ENCODE measurements around the gene NISCH. TPM values are rescaled to one million over a fixed set of nuclear protein-coding genes. Genes with fewer than 3 reads are reported as not detected.

The NISCH gene
- polyA plus RNA-seq, 2 of the 4 experiments (the other 2 are of a cell fraction) = 17.3 to 18.2 TPM

- no peak overlapping the region for H3K4me2 ChIP-seq
- no peaks in the 10 kb centered on the region for H3K4me1 ChIP-seq
- no peaks in the 10 kb centered on the region for H3K9me3 ChIP-seq
- TF ChIP-seq BHLHE40 (IDR thresholded peaks at IDR 0.05; ENCODE audit: low read depth, low read length) = no peak
- no peak for TF ChIP-seq SREBF2 (IDR thresholded peaks at IDR 0.05)
- no peak for TF ChIP-seq ATOH8 (CRISPR knock-in tag; IDR thresholded peaks at IDR 0.05; ENCODE audit: low read depth)
- no peak for TF ChIP-seq USF2 (IDR thresholded peaks at IDR 0.05)
- no peak for TF ChIP-seq MAFK (IDR thresholded peaks at IDR 0.05; ENCODE audit: partially characterized antibody)
- no peak for TF ChIP-seq SMC3 (IDR thresholded peaks at IDR 0.05)
- TF ChIP-seq NFE2L2 (conservative IDR thresholded peaks at IDR 0.05; ENCODE audit: low read length) = no peak
- TF ChIP-seq HEYL (CRISPR knock-in tag; IDR thresholded peaks at IDR 0.05) = no peak
- no peak for TF ChIP-seq HMGXB4 (CRISPR knock-in tag; IDR thresholded peaks at IDR 0.05; ENCODE audit: borderline replicate concordance)
- no peak for TF ChIP-seq FOSL2 (IDR thresholded peaks at IDR 0.05)
- TF ChIP-seq FOSL2 (CRISPR knock-in tag; IDR thresholded peaks at IDR 0.05) = no peak
- no peak for TF ChIP-seq NR3C1 (IDR thresholded peaks at IDR 0.05)
- no peak for TF ChIP-seq EP300 (IDR thresholded peaks at IDR 0.05)
- no peak for TF ChIP-seq EHMT2 (IDR thresholded peaks at IDR 0.05; ENCODE audit: low read depth)
- no peak overlapping the region for H3K4me3 ChIP-seq
- DNase-seq (ENCODE audit: low read depth in 1 of 2, low spot score in 1 of 2) (no peak), FAIRE-seq (no peak), ATAC-seq (no peak)
- WGBS (ENCODE audit: missing lambda C conversion rate) = 79% methylated on average over 7 of the region's 20 CpGs
- H3K27ac ChIP-seq = no peak overlapping the region
- ChIA-PET POLR2A (no interaction called here), CTCF (interaction anchor here (1.0 kb wide), 1 partner anchor 49 kb away, joined by 3 read pairs; no protein-coding TSS in a partner anchor)
Measured at GRCh38 chr3:52520716-52521487, 65.5 kb downstream of the NISCH start.

- DNase-seq (ENCODE audit: low read depth in 1 of 2, low spot score in 1 of 2) = no peak
- ChIA-PET CTCF (interaction anchor here (2.0 kb wide), 1 partner anchor 14 kb away, joined by 6 read pairs; the partner anchor contains the start of gene UQCC5), POLR2A (no interaction called here)
- Histone ChIP-seq H3K4me1 (no peaks in the 10 kb centered on the region), H3K27ac (no peak overlapping the region), H3K4me3 (no peak overlapping the region), H3K9me3 (no peaks in the 10 kb centered on the region), H3K4me2 (no peak overlapping the region)
- no peak for FAIRE-seq
- ATAC-seq = no peak
- 77% methylated on average over 4 of the region's 8 CpGs for WGBS (ENCODE audit: missing lambda C conversion rate)
- no peak for TF ChIP-seq RNF2 (IDR thresholded peaks at IDR 0.05; ENCODE audit: borderline replicate concordance, low read depth)
- TF ChIP-seq ZC3H11A (IDR thresholded peaks at IDR 0.05) = no peak
- TF ChIP-seq NPAS2 (CRISPR knock-in tag; IDR thresholded peaks at IDR 0.05; ENCODE audit: borderline replicate concordance) = no peak
- no peak for TF ChIP-seq JUN (IDR thresholded peaks at IDR 0.05)
- no peak for TF ChIP-seq CHD4 (IDR thresholded peaks at IDR 0.05; ENCODE audit: borderline replicate concordance)
- TF ChIP-seq NR3C1 (IDR thresholded peaks at IDR 0.05) = no peak
- TF ChIP-seq KDM1A (IDR thresholded peaks at IDR 0.05; ENCODE audit: low read depth) = no peak
- TF ChIP-seq SREBF2 (IDR thresholded peaks at IDR 0.05) = no peak
- TF ChIP-seq E2F6 (IDR thresholded peaks at IDR 0.05; ENCODE audit: borderline replicate concordance, low read depth) = no peak
- no peak for TF ChIP-seq REST (IDR thresholded peaks at IDR 0.05)
- no peak for TF ChIP-seq ELK1 (IDR thresholded peaks at IDR 0.05; ENCODE audit: low read depth, low read length)
- TF ChIP-seq HOXB5 (CRISPR knock-in tag; IDR thresholded peaks at IDR 0.05) = no peak
Measured at GRCh38 chr3:52521488-52521824, 66.1 kb downstream of the NISCH start.
